ENCODE results near the gene PDZD2. TPM values are rescaled to one million over a fixed set of nuclear protein-coding genes. Genes with fewer than 3 reads are reported as not detected.
"Not testable (repeated sequence)": the region's sequence is repeated elsewhere in the genome, so short reads cannot be mapped to it uniquely, and the experiment has no call there.

PDZD2 gene
- total RNA-seq, 1 experiment from 2014 or later: 23.0 TPM

DNA sequence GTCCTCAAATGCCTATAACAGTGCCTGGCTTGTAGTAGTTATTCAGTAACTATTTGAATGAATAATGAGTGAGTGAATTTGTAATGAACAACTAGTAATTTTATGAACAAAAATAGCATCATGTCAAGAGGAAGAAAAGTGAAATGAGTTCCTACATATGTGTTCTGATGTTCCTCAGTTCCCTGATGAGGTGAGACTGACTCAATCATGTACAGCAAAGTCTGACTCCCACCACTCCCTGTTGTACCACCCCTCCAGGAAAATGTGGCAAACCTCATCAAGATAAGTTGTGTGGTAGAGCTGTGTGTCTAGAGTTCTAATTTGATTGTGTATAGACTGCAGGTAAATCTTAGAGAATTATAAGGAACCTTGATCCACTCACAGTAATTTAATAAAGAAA is 333.6 kb downstream of the PDZD2 start:
- H3K27me3 Mint-ChIP-seq (ENCODE audit: insufficient read depth, unreplicated experiment): no peaks in the 10 kb centered on the region

GRCh38 chr5:31975189-31975612 is 336.3 kb downstream of the PDZD2 start:
- H3K27me3 Mint-ChIP-seq (ENCODE audit: insufficient read depth, unreplicated experiment); H3K36me3 Mint-ChIP-seq (ENCODE audit: insufficient read depth, unreplicated experiment); POLR2A ChIA-PET; H3K4me1 Mint-ChIP-seq (ENCODE audit: insufficient read depth, unreplicated experiment); H3K27ac Mint-ChIP-seq (ENCODE audit: low read depth, unreplicated experiment); intact Hi-C loops (cut with micrococcal nuclease); H3K9me3 Mint-ChIP-seq (ENCODE audit: unreplicated experiment); BruUV-seq (replicated peaks); DNase-seq (ENCODE audit: unreplicated experiment); H3K4me3 Mint-ChIP-seq (ENCODE audit: unreplicated experiment): not testable (repeated sequence)
- CTCF ChIA-PET: interaction anchor here (0.7 kb wide), 1 partner anchor 119 kb away, joined by 3 read pairs; no protein-coding TSS in a partner anchor

More for the DNA sequence above, 333.6 kb downstream of the PDZD2 start:
- Mint-ChIP-seq H3K36me3 (ENCODE audit: insufficient read depth, unreplicated experiment) (peaks cover 11% of the 10 kb centered on the region), H3K4me3 (ENCODE audit: unreplicated experiment) (no peak overlapping the region), H3K9me3 (ENCODE audit: unreplicated experiment) (no peaks in the 10 kb centered on the region), H3K27ac (ENCODE audit: low read depth, unreplicated experiment) (no peak overlapping the region), H3K4me1 (ENCODE audit: insufficient read depth, unreplicated experiment) (peaks cover 6% of the 10 kb centered on the region)
- ChIA-PET CTCF (interaction anchor here (0.6 to 1.9 kb wide), 4 partner anchors 11 to 422 kb away, joined by 3 to 8 read pairs (median 4); no protein-coding TSS in a partner anchor), POLR2A (interaction anchor here (0.7 to 1.4 kb wide), 4 partner anchors 11 to 57 kb away, joined by 3 to 4 read pairs (median 3); no protein-coding TSS in a partner anchor)
- no TSS peak for BruUV-seq (replicated peaks)
- no peak for DNase-seq (ENCODE audit: unreplicated experiment)
- TF ChIP-seq, protein P1, sequence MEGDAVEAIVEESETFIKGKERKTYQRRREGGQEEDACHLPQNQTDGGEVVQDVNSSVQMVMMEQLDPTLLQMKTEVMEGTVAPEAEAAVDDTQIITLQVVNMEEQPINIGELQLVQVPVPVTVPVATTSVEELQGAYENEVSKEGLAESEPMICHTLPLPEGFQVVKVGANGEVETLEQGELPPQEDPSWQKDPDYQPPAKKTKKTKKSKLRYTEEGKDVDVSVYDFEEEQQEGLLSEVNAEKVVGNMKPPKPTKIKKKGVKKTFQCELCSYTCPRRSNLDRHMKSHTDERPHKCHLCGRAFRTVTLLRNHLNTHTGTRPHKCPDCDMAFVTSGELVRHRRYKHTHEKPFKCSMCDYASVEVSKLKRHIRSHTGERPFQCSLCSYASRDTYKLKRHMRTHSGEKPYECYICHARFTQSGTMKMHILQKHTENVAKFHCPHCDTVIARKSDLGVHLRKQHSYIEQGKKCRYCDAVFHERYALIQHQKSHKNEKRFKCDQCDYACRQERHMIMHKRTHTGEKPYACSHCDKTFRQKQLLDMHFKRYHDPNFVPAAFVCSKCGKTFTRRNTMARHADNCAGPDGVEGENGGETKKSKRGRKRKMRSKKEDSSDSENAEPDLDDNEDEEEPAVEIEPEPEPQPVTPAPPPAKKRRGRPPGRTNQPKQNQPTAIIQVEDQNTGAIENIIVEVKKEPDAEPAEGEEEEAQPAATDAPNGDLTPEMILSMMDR (IDR thresholded peaks at IDR 0.05; ENCODE audit: unreplicated experiment): no peak
- intact Hi-C loops (cut with micrococcal nuclease): no loop called here

- BruUV-seq (replicated peaks): no TSS peak
- CTCF ChIA-PET: interaction anchor here (0.6 kb wide), 3 partner anchors 15 to 96 kb away, joined by 3 to 4 read pairs (median 3); no protein-coding TSS in a partner anchor
- TF ChIP-seq, protein P1 (IDR thresholded peaks at IDR 0.05; ENCODE audit: unreplicated experiment): no peak
- no peaks in the 10 kb centered on the region for H3K9me3 Mint-ChIP-seq (ENCODE audit: unreplicated experiment)
- intact Hi-C loops (cut with micrococcal nuclease): no loop called here
- no peak overlapping the region for H3K4me3 Mint-ChIP-seq (ENCODE audit: unreplicated experiment)
- POLR2A ChIA-PET: no interaction called here
- H3K27ac Mint-ChIP-seq (ENCODE audit: low read depth, unreplicated experiment): no peak overlapping the region
- H3K4me1 Mint-ChIP-seq (ENCODE audit: insufficient read depth, unreplicated experiment): peaks cover 2% of the 10 kb centered on the region
- peaks cover 7% of the 10 kb centered on the region for H3K36me3 Mint-ChIP-seq (ENCODE audit: insufficient read depth, unreplicated experiment)
- H3K27me3 Mint-ChIP-seq (ENCODE audit: insufficient read depth, unreplicated experiment): no peaks in the 10 kb centered on the region
- DNase-seq (ENCODE audit: unreplicated experiment): no peak
These were observed 337.2 kb downstream of the PDZD2 start for GRCh38 chr5:31976169-31976568.

GRCh38 chr5:31981361-31981945 is 342.5 kb downstream of the PDZD2 start:
- Mint-ChIP-seq H3K36me3 (ENCODE audit: insufficient read depth, unreplicated experiment) (peaks cover 20% of the 10 kb centered on the region), H3K4me1 (ENCODE audit: insufficient read depth, unreplicated experiment) (peaks cover 13% of the 10 kb centered on the region), H3K27ac (ENCODE audit: low read depth, unreplicated experiment) (no peak overlapping the region), H3K4me3 (ENCODE audit: unreplicated experiment) (no peak overlapping the region), H3K9me3 (ENCODE audit: unreplicated experiment) (no peaks in the 10 kb centered on the region), H3K27me3 (ENCODE audit: insufficient read depth, unreplicated experiment) (no peaks in the 10 kb centered on the region)
- no peak for DNase-seq (ENCODE audit: unreplicated experiment)
- POLR2A ChIA-PET: no interaction called here
- intact Hi-C loops (cut with micrococcal nuclease): no loop called here
- BruUV-seq (replicated peaks): no TSS peak
- TF ChIP-seq, protein P1 (IDR thresholded peaks at IDR 0.05; ENCODE audit: unreplicated experiment): no peak
- CTCF ChIA-PET: interaction anchor here (0.6 to 0.9 kb wide), 2 partner anchors 16 to 93 kb away, joined by 3 to 4 read pairs; no protein-coding TSS in a partner anchor
